Measurements from ENCODE around the gene RAB23. TPM values are rescaled to one million over a fixed set of nuclear protein-coding genes. Genes with fewer than 3 reads are reported as not detected.

RAB23 gene
- total RNA-seq, 4 donors from 2014 or later, result 3.0 to 18.2 (median 5.0) TPM

- TF ChIP-seq CTCF (IDR thresholded peaks at IDR 0.05) (no peak), POLR2A (IDR thresholded peaks at IDR 0.05) (no peak)
- Histone ChIP-seq H3K9me3 (no peaks in the 10 kb centered on the region), H3K27me3 (no peaks in the 10 kb centered on the region), H3K36me3 (peaks cover 0 to 17% (median 0%) of the 10 kb centered on the region in 3 donors), H3K4me3 (no peak overlapping the region), H3K4me1 (no peaks in the 10 kb centered on the region), H3K27ac (no peak overlapping the region)
- no peak for DNase-seq
These were observed 60.1 kb downstream of the RAB23 start for GRCh38 chr6:57162028-57162427.

GRCh38 chr6:57159127-57159526 is 63.0 kb downstream of the RAB23 start:
- TF ChIP-seq POLR2A (IDR thresholded peaks at IDR 0.05) (no peak), CTCF (IDR thresholded peaks at IDR 0.05) (no peak)
- Histone ChIP-seq H3K9me3 (no peaks in the 10 kb centered on the region), H3K27ac (no peak overlapping the region), H3K36me3 (peaks cover 0 to 32% (median 0%) of the 10 kb centered on the region in 3 donors), H3K4me1 (no peaks in the 10 kb centered on the region), H3K4me3 (no peak overlapping the region), H3K27me3 (no peaks in the 10 kb centered on the region)
- no peak for DNase-seq

- H3K9me3 ChIP-seq, result no peaks in the 10 kb centered on the region
- H3K27me3 ChIP-seq, result no peaks in the 10 kb centered on the region
- peaks cover 0 to 32% (median 0%) of the 10 kb centered on the region in 3 donors for H3K36me3 ChIP-seq
- no peak overlapping the region for H3K27ac ChIP-seq
- TF ChIP-seq CTCF (IDR thresholded peaks at IDR 0.05), result no peak
- no peak for TF ChIP-seq POLR2A (IDR thresholded peaks at IDR 0.05)
- no peak for DNase-seq
- no peaks in the 10 kb centered on the region for H3K4me1 ChIP-seq
- H3K4me3 ChIP-seq, result no peak overlapping the region
These were observed 63.4 kb downstream of the RAB23 start for GRCh38 chr6:57158658-57159057.

GRCh38 chr6:57147955-57148858 is 73.9 kb downstream of the RAB23 start:
- H3K36me3 ChIP-seq, result peaks cover 0 to 43% (median 0%) of the 10 kb centered on the region in 3 donors
- no peaks in the 10 kb centered on the region for H3K9me3 ChIP-seq
- DNase-seq, result no peak
- TF ChIP-seq POLR2A (IDR thresholded peaks at IDR 0.05) (no peak), CTCF (IDR thresholded peaks at IDR 0.05) (no peak)
- no peaks in the 10 kb centered on the region for H3K27me3 ChIP-seq
- H3K4me3 ChIP-seq, result no peak overlapping the region
- H3K27ac ChIP-seq, result no peak overlapping the region
- H3K4me1 ChIP-seq, result no peaks in the 10 kb centered on the region

GRCh38 chr6:57147401-57147800 is 74.7 kb downstream of the RAB23 start:
- H3K4me1 ChIP-seq, result no peaks in the 10 kb centered on the region
- peaks cover 0 to 39% (median 0%) of the 10 kb centered on the region in 3 donors for H3K36me3 ChIP-seq
- no peak for DNase-seq
- no peak overlapping the region for H3K4me3 ChIP-seq
- TF ChIP-seq CTCF (IDR thresholded peaks at IDR 0.05), result no peak
- TF ChIP-seq POLR2A (IDR thresholded peaks at IDR 0.05), result no peak
- H3K27ac ChIP-seq, result no peak overlapping the region
- no peaks in the 10 kb centered on the region for H3K27me3 ChIP-seq
- H3K9me3 ChIP-seq, result no peaks in the 10 kb centered on the region

Data from Peyer's patch (tissue), 4 donors.